Endometrial microvascular endothelial cells (primary cell): ENCODE measurements around the gene TRA2A. TPM values are rescaled to one million over a fixed set of nuclear protein-coding genes. Genes with fewer than 3 reads are reported as not detected.
"Not testable (repeated sequence)": the region's sequence is repeated elsewhere in the genome, so short reads cannot be mapped to it uniquely, and the experiment has no call there.

ENCODE experiments used
- in situ Hi-C: cut with HindIII; loops from 2 replicates; pipeline ENCODE4 v1.10.0; 2017; ENCODE audit warnings: low sequenced_read_pairs, low pct_unique_long_range_greater_than_20kb; ENCODE audit errors: inconsistent ontology term
- total RNA-seq: library from RNA; depleted of rRNA; stranded (reverse); fragments of >200 nt; gene quantifications from one replicate; pipeline ENCODE4 v1.2.3, GENCODE V29; 2015; ENCODE audit errors: inconsistent ontology term

The TRA2A gene
- 36.5 TPM for total RNA-seq

GRCh38 chr7:23531794-23532489 is at the start of gene TRA2A:
TRA2A (minus strand) TSS chr7:23531981; CDS start chr7:23531824, 157 bp downstream.
- in situ Hi-C loops = no loop called here

DNA sequence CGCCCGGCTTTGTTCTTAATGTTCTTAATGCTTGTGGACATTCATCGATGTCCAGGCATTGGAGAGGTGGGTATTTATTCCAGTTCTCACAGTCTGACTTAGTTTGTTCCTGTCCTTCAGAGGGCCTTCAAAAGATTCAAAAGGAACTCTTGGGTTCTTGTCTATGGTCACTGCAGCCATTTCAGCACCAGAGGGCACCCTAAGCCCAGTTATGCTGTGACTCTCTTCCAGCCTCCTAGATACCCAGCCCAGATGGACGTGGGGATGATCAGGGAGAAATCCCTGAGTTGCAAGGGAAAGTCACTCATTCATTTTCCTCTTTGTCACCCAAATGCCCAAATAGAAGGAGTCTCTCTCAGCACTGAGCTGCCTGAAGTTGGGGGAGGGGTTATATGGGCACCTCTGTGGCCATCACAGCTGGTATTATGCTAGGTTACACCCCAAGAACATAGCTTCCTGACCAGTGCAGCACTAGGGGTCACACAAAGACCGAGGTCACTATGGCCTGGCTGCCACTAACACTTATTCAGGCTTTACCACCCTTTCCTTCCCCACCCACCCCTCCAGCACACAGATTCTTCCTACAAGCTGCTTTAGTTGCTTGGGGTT is 38.9 kb upstream of the TRA2A start:
- in situ Hi-C loops = no loop called here

DNA sequence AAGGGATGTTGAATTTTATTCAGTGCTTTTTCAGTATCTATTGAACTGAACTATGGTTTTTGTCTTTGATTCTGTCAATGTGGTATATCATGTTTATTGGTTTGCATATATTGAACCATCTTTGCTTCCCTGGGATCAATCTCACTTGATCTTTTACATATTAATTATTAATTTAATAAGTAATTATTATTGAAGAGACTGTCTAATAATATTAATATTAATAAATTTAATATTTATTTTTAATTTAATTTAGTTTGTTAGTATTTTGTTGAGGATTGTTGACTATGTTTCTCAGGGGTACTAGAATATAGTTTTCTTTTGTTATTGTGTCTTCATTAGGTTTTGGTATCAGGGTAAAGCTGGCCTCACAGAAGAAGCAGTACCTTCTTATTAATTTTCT is 26.5 kb upstream of the TRA2A start:
- in situ Hi-C loops = no loop called here

- in situ Hi-C loops = no loop called here
These were observed 15.9 kb upstream of the TRA2A start for GRCh38 chr7:23547662-23548061.

- in situ Hi-C loops = no loop called here
These were observed 15.3 kb upstream of the TRA2A start for GRCh38 chr7:23546897-23547572.

- in situ Hi-C loops = no loop called here
These were observed 13.7 kb upstream of the TRA2A start for GRCh38 chr7:23545493-23545892.

GRCh38 chr7:23544913-23545354 is 13.2 kb upstream of the TRA2A start:
- in situ Hi-C loops = no loop called here

DNA sequence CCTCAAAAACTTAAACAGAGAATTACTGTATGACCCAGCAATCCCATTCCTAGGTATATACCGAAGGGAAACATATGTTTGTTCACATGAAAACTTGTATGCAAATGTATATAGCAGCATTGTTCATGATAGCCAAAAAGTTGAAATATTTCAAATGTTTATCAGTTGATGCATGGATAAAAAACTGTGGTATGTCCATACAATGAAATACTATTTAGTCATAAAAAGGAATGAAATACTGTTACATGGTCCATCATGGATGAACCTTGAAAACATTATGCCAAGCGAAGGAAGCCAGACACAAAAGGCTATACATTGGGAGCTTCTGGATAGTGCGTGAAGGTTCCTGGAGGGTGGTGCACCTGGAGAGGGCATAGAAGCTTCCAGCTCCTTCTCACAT is 11.0 kb upstream of the TRA2A start:
- in situ Hi-C loops = no loop called here

- in situ Hi-C loops = no loop called here
These were observed 7.7 kb upstream of the TRA2A start for GRCh38 chr7:23539494-23539907.

- in situ Hi-C loops = no loop called here
These were observed 6.5 kb upstream of the TRA2A start for GRCh38 chr7:23538301-23538700.

- in situ Hi-C loops = no loop called here
These were observed 1.4 kb upstream of the TRA2A start for GRCh38 chr7:23533238-23533604.

GRCh38 chr7:23532490-23533237 is 883 bp upstream of the TRA2A start:
- in situ Hi-C loops = no loop called here

- in situ Hi-C loops = no loop called here
These were observed 559 bp downstream of the TRA2A start for GRCh38 chr7:23531050-23531793.

DNA sequence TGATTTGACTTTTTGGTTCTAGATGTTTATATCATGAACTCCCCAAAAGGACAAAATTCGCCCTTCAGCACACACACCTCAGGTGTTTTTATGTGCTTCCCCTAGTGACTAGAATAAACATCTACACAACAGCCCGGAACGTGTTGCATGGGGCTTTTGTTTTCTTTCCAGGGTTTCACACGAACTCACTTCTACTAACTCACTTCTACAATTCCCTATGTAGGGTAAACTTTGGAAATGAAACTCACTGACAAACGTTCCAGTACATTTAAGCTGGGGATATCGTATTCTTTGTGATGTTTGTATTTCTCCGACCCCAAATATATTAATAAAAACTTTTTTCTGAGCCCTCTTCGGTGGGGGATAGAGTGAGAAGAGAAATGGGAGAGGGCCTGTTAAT is 1.4 kb downstream of the TRA2A start:
- in situ Hi-C loops = no loop called here

DNA sequence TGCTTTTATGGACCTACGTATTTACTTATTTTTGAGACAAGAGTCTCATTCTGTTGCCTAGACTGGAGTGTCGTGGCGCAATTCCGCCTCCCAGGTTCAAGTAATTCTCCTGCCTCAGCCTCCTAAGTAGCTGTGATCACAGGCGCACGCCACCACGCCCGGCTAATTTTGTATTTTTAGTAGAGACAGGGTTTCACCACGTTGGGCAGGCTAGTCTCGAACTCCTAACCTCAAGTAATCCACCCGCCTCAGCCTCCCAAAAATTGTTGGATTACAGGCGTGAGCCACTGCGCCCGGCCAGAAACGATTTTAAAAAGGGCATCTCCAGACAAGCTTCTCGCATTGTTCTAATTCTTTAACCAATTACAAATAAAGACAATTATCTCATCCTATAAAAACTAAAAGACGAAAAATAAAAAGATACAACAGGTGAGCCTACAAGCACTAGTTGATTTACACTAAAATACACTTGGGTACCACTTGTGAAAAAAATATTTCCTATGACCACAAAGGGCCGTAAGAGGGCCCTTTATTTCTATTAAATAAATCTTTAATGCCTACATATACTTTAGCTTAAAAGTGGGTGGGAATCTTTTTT is 2.4 kb downstream of the TRA2A start:
- in situ Hi-C loops = no loop called here

DNA sequence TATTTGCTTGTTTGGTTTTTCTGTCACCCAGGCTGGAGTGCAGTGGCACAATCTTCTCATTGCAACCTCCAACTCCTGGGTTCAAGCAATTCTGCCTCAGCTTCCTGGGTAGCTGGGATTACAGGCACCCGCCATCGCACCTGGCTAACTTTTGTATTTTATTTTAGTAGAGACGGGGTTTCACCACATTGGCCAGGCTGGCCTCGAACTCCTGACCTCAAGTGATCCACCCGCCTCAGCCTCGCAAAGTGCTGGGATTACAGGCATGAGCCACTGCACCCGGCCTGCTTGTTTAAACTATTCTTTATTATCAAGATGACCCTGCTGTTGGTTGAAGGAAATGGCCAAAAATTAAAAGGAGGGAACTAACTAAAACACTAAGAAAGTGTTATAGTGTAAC is 6.2 kb downstream of the TRA2A start:
- in situ Hi-C loops = not testable (repeated sequence)

DNA sequence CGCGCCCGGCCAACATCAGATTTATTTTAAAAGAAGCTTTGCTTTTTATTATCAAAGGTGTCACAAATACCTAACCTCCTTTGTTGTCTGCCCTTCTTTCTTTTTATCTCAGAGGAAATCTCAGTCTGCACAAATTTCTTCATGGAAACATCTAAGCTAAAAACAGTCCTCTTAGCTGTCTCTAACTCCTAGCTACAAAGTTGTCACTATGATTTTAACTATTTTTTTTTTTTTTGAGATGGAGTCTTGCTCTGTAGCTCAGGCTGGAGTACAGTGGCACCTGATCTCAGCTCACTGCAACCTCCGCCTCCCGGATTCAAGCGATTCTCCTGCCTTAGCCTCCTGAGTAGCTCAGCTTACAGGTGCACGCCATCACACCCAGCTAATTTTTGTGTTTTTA is 7.3 kb downstream of the TRA2A start:
- in situ Hi-C loops = loop anchor here (25.0 kb wide), 1 partner anchor 262 kb away; no protein-coding TSS in a partner anchor

- in situ Hi-C loops = loop anchor here (25.0 kb wide), 1 partner anchor 261 kb away; no protein-coding TSS in a partner anchor
These were observed 8.2 kb downstream of the TRA2A start for GRCh38 chr7:23523486-23524075.
